Activated CD4-positive, alpha-beta T cell treated with anti-CD3 and anti-CD28 coated beads, Interleukin-2, amount 10 ng/mL, durations not matched to agents 24 days and 14 days (primary cell): ENCODE measurements around the gene USP54. TPM values are rescaled to one million over a fixed set of nuclear protein-coding genes. Genes with fewer than 3 reads are reported as not detected.

ENCODE experiments used
- DNase-seq: peaks from one replicate; pipeline ENCODE4 v3.0.0; 2022
- H3K27ac Mint-ChIP-seq: one replicate; pipeline ENCODE4 v1.8.0; 2022; ENCODE audit warnings: mild to moderate bottlenecking, mixed read lengths
- H3K27me3 Mint-ChIP-seq: one replicate; pipeline ENCODE4 v1.8.0; 2022; ENCODE audit warnings: mixed read lengths
- H3K36me3 Mint-ChIP-seq: one replicate; pipeline ENCODE4 v1.8.0; 2022; ENCODE audit warnings: low read depth, mild to moderate bottlenecking, mixed read lengths
- H3K4me1 Mint-ChIP-seq: one replicate; pipeline ENCODE4 v1.8.0; 2021; ENCODE audit warnings: mixed read lengths
- H3K4me3 Mint-ChIP-seq: one replicate; pipeline ENCODE4 v1.8.0; 2022; ENCODE audit warnings: mild to moderate bottlenecking, moderate library complexity, mixed read lengths
- H3K9me3 Mint-ChIP-seq: one replicate; pipeline ENCODE4 v1.8.0; 2021; ENCODE audit warnings: mixed read lengths
- intact Hi-C: fragments of 100-400 bp; cut with micrococcal nuclease; formaldehyde crosslinking; loops from one replicate; pipeline ENCODE4 v1.15.1; 2023
- total RNA-seq: library from RNA; stranded (reverse); gene quantifications from 2 replicates; pipeline ENCODE4 v1.2.3, GENCODE V29; 2022

Gene USP54
- total RNA-seq, 1 donor from 2014 or later = 7.8 TPM

GRCh38 chr10:73456187-73456890 lies 134.8 kb downstream of the USP54 start:
- intact Hi-C loops = no loop called here
- DNase-seq = no peak
- H3K9me3 Mint-ChIP-seq = no peaks in the 10 kb centered on the region
- H3K27ac Mint-ChIP-seq = no peak overlapping the region
- H3K36me3 Mint-ChIP-seq = peaks cover 20% of the 10 kb centered on the region
- H3K4me3 Mint-ChIP-seq = no peak overlapping the region
- no peaks in the 10 kb centered on the region for H3K4me1 Mint-ChIP-seq
- no peaks in the 10 kb centered on the region for H3K27me3 Mint-ChIP-seq

- intact Hi-C loops = no loop called here
- Mint-ChIP-seq H3K4me3 (no peak overlapping the region), H3K36me3 (peaks cover 34% of the 10 kb centered on the region), H3K9me3 (no peaks in the 10 kb centered on the region), H3K27me3 (no peaks in the 10 kb centered on the region), H3K27ac (no peak overlapping the region), H3K4me1 (no peaks in the 10 kb centered on the region)
- no peak for DNase-seq
These were observed 142.0 kb downstream of the USP54 start for GRCh38 chr10:73449113-73449512.

- H3K27me3 Mint-ChIP-seq = no peaks in the 10 kb centered on the region
- H3K36me3 Mint-ChIP-seq = peaks cover 33% of the 10 kb centered on the region
- no peak overlapping the region for H3K27ac Mint-ChIP-seq
- no peaks in the 10 kb centered on the region for H3K4me1 Mint-ChIP-seq
- DNase-seq = no peak
- H3K9me3 Mint-ChIP-seq = no peaks in the 10 kb centered on the region
- H3K4me3 Mint-ChIP-seq = no peak overlapping the region
- intact Hi-C loops = no loop called here
These were observed 142.8 kb downstream of the USP54 start for GRCh38 chr10:73448384-73448783.

Other genes with a start within 250 kb of the USP54 start
- 0.17 and 0.33 TPM in 2 replicates for gene CFAP70, start 232.5 kb downstream of the USP54 start, total RNA-seq
- gene ANXA7, start 177.3 kb downstream of the USP54 start, total RNA-seq = 169 and 171 TPM in 2 replicates
- 2.5 and 2.8 TPM in 2 replicates for gene MSS51, start 157.8 kb downstream of the USP54 start, total RNA-seq
- 42.5 and 43.6 TPM in 2 replicates for gene PPP3CB, start 95.3 kb downstream of the USP54 start, total RNA-seq
- not detected in 2 replicates for gene MYOZ1, start 50.1 kb upstream of the USP54 start, total RNA-seq
- gene SYNPO2L, start 64.7 kb upstream of the USP54 start, total RNA-seq = 0.05 TPM in 1 of 2 replicates, not detected in the other
- gene AGAP5, start 106.8 kb upstream of the USP54 start, total RNA-seq = 10.1 and 13.9 TPM in 2 replicates
- gene SEC24C, start 153.0 kb upstream of the USP54 start, total RNA-seq = 106 TPM in 2 replicates
- gene CHCHD1, start 190.7 kb upstream of the USP54 start, total RNA-seq = 34.9 and 37.8 TPM in 2 replicates
- gene ZSWIM8, start 194.3 kb upstream of the USP54 start, total RNA-seq = 50.8 and 53.5 TPM in 2 replicates
- 50.5 and 50.6 TPM in 2 replicates for gene NDST2, start 220.3 kb upstream of the USP54 start, total RNA-seq